ENCODE results near the gene SYNC. TPM values are rescaled to one million over a fixed set of nuclear protein-coding genes. Genes with fewer than 3 reads are reported as not detected.

The SYNC gene
- not detected for total RNA-seq

DNA sequence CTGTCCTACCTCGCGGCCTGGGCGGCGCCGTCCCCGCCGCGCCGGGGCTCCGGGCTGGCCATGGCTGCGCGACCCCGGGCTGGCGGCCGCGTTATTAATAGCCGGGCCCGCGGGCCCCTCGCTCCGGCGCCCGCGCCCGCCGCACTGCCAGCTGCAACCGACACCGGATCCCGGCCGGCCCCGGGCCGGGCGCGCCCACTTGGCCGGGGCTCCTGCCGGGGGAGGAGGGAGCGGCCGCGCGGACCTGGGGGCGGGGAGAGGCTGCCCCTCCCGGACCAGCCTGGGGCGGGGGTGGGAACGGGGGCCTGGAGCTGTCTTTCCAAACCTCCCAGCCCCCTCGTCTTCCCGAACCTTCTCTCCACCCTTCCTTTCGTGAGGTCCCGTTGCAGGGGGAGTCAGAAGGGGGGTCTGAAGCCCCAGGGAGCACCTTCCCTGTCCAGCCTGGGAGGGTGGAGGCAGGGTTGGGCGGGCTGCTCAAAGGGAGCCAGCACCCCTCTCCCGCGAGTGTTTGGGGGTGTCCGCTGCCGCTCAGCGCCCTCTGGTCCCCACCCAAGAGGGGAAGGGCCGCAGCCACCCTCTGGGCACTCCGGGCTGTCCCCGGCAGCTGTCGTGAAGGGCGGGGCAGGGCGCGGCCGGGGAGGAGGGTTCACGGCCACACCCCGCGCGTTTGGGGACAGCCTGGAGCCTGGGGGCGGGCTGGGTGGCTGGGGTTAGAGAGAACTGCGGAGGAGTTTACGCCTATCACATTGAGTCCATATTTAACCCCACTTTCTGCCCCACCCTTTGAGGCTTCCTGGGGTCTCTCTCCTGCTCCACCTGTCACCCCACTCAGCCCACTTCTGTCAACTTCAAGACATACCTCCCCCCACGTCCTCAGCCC, at the start of gene SYNC:
Gene SYNC (minus strand): TSS at position 172 of the 880 bp plus-strand sequence. CDS start 110 bp downstream, at position 62.
- DNase-seq (ENCODE audit: low spot score) (no peak), ATAC-seq (peak; percentile 61 to 64)
- Mint-ChIP-seq H3K4me1 (ENCODE audit: low read depth in 2 of 2) (peaks cover 7 to 9% of the 10 kb centered on the region in 2 donors), H3K4me3 (peak within 1 kb of the TSS; percentile 52), H3K36me3 (no peaks in the 10 kb centered on the region), H3K9me3 (no peaks in the 10 kb centered on the region), H3K27me3 (peaks cover 23 to 24% of the 10 kb centered on the region in 2 donors), H3K27ac (no peak within 1 kb of the TSS)

DNA sequence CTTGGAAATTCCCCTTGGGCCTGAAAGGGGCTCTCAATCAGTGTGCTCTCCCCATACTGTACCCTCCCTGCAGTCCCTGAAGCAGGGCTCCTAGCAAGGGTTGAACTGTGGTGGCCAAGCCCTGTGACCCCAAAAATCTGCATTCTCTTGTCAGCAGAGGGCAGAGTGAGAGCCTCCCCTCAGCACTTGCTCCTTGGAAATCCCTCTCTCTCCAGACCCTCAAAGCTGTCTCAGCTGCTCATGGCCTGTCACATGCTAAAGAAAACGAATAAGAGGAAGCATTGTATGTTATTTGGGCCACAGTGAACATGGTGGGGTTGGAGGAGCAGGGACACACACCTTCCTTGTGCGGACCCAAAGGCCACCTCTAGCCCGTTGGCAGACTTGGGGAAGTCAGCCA, 47.2 kb upstream of the SYNC start:
- Mint-ChIP-seq H3K27me3 (peaks cover 9 to 14% of the 10 kb centered on the region in 2 donors), H3K27ac (no peak overlapping the region), H3K36me3 (no peaks in the 10 kb centered on the region), H3K4me3 (no peak overlapping the region), H3K9me3 (no peaks in the 10 kb centered on the region), H3K4me1 (ENCODE audit: low read depth in 2 of 2) (peaks cover 10 to 13% of the 10 kb centered on the region in 2 donors)
- ATAC-seq (no peak), DNase-seq (ENCODE audit: low spot score) (no peak)

DNA sequence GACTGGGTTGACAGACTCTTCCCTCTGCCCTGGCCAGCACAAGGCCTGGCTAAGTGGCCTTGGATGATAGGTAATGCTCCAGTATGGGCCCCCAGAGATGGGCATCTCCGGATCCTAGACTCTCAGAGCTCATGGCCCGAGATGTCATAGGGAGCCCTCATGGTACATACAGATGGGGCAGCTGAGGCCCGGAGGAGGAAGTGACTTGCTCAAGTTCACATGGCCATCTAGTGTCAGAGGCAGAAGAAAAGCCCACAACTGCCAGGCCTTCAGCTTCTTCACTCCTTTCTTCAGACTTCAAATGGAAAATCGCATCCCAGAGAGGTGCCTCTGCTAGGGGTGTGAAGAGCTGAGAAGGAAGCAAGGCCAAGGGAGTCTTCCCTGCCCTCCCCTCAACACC, 46.8 kb upstream of the SYNC start:
- DNase-seq (ENCODE audit: low spot score) (no peak), ATAC-seq (no peak)
- Mint-ChIP-seq H3K9me3 (no peaks in the 10 kb centered on the region), H3K4me1 (ENCODE audit: low read depth in 2 of 2) (peaks cover 7 to 10% of the 10 kb centered on the region in 2 donors), H3K27ac (no peak overlapping the region), H3K27me3 (peaks cover 9 to 14% of the 10 kb centered on the region in 2 donors), H3K4me3 (no peak overlapping the region), H3K36me3 (no peaks in the 10 kb centered on the region)

DNA sequence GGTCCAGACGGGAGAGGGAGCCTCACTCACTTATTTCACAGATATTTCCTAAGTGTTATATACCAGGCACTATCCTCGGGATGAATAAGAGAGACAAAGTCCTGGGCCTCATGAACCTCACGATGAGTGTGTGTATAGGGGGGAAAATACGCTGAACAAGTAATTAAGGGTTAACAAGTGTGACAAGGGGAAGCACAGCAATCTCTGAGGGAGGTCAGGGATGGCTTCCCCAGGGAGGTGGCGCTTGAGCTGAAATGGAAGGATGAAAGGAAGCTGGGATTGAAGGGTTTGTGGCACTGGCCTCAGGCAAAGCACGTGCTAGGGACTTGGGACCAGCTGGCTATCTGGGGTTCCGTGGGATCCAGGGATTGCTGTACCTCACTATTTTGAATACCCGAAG, 46.4 kb upstream of the SYNC start:
- no peaks in the 10 kb centered on the region for H3K36me3 Mint-ChIP-seq
- H3K27me3 Mint-ChIP-seq, result peaks cover 9 to 14% of the 10 kb centered on the region in 2 donors
- H3K4me3 Mint-ChIP-seq, result no peak overlapping the region
- H3K9me3 Mint-ChIP-seq, result no peaks in the 10 kb centered on the region
- no peak for DNase-seq (ENCODE audit: low spot score)
- peaks cover 4 to 7% of the 10 kb centered on the region in 2 donors for H3K4me1 Mint-ChIP-seq (ENCODE audit: low read depth in 2 of 2)
- H3K27ac Mint-ChIP-seq, result no peak overlapping the region
- no peak for ATAC-seq

DNA sequence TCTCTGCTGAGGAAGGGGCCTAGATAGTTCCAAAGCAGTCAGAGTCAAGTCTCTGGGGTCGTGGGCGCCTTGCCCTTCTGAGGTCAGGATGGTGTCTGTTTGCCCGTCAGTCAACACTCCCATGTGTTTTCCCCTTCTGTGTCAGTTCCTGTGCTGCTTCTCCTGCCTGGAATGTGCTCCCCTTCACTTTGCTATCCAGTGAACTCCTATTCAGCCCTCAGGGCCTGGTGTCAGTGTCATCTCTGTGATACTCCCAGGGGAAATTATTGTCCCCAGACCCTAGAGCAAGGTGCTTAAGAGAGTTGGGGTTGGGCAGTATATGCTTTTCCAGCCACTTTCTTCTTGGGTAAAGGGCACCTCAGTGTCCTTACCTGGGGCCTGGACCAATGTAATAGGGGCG, 45.8 kb upstream of the SYNC start:
- ATAC-seq (no peak), DNase-seq (ENCODE audit: low spot score) (no peak)
- Mint-ChIP-seq H3K27me3 (peaks cover 9 to 14% of the 10 kb centered on the region in 2 donors), H3K4me3 (no peak overlapping the region), H3K9me3 (no peaks in the 10 kb centered on the region), H3K36me3 (no peaks in the 10 kb centered on the region), H3K27ac (no peak overlapping the region), H3K4me1 (ENCODE audit: low read depth in 2 of 2) (peaks cover 4 to 7% of the 10 kb centered on the region in 2 donors)

DNA sequence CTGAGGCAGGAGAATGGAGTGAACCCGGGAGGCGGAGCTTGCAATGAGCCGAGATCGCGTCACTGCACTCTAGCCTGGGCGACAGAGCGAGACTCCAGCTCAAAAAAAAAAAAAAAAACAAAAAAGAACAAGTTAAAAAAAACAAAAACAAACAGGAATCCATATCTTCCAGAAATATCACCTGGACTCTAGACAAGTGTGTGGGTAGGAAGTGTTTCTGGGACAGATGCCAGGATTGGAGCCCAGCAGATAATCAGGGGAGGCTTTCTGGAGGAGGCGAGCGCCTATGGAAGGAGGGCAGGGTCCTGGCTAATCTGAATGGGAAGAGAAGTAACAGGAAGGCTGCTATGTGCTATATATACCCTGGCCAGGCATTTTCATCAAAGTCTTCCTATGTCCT, 43.6 kb upstream of the SYNC start:
- Mint-ChIP-seq H3K27ac (no peak overlapping the region), H3K9me3 (no peaks in the 10 kb centered on the region), H3K4me1 (ENCODE audit: low read depth in 2 of 2) (peaks cover 0 to under 1% of the 10 kb centered on the region in 2 donors), H3K27me3 (peaks cover 1 to 2% of the 10 kb centered on the region in 2 donors), H3K36me3 (no peaks in the 10 kb centered on the region), H3K4me3 (no peak overlapping the region)
- no peak for ATAC-seq
- no peak for DNase-seq (ENCODE audit: low spot score)

DNA sequence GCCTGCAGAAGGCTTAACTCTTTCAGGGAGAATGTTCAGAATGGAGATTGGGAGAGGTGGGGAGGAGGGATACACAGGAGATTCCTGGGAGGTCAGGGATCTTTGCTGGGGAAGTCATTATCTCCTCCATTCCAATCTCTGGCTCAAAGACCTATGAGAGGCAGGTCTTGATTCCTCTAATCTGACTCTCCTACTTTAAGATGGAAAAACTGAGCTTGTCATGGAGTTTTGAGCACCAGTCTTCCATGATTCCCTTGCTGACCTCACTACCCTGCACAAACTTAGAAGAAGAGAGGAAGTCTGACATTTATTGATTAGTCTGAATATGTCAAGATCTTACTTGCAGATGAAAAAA, 41.5 kb upstream of the SYNC start:
- DNase-seq (ENCODE audit: low spot score), result no peak
- Mint-ChIP-seq H3K4me1 (ENCODE audit: low read depth in 2 of 2) (no peaks in the 10 kb centered on the region), H3K4me3 (no peak overlapping the region), H3K27me3 (no peaks in the 10 kb centered on the region), H3K36me3 (no peaks in the 10 kb centered on the region), H3K27ac (no peak overlapping the region), H3K9me3 (no peaks in the 10 kb centered on the region)
- ATAC-seq, result no peak

DNA sequence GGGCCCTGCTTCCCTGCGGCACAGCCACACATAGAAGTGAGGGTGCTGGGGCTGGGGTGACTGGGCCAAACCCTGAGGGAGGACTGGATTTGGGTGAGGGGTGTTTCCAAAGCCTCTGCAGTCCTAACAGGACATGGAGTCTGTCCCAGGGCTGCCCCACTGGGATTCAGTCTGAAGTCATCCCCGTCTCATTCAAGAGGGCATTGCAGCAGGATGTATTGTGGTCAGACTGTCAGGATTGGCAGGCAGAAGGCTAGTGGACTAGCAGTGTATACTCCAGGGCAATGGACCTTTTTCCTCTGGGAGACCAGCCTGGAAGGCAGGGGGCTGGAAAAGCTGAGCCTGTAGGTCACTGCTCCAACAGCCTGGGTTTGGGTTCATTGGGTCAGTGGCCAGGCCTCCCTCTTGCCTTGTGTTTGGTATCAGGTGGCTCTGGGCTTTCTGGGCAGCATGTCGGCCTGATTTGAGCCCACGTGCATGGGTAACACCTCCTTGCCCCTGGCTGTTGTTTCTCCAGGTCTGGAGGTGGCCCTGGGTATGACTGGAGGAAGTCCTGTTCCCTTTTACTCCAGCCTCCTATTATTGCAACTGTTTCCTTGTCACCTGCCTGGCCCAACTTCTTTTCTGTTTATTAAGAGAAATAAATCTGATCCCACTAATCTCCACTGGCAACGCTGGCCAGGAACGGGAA, 41.0 kb upstream of the SYNC start:
- no peak for DNase-seq (ENCODE audit: low spot score)
- Mint-ChIP-seq H3K4me3 (no peak overlapping the region), H3K36me3 (no peaks in the 10 kb centered on the region), H3K27ac (no peak overlapping the region), H3K27me3 (no peaks in the 10 kb centered on the region), H3K4me1 (ENCODE audit: low read depth in 2 of 2) (no peaks in the 10 kb centered on the region), H3K9me3 (no peaks in the 10 kb centered on the region)
- no peak for ATAC-seq

DNA sequence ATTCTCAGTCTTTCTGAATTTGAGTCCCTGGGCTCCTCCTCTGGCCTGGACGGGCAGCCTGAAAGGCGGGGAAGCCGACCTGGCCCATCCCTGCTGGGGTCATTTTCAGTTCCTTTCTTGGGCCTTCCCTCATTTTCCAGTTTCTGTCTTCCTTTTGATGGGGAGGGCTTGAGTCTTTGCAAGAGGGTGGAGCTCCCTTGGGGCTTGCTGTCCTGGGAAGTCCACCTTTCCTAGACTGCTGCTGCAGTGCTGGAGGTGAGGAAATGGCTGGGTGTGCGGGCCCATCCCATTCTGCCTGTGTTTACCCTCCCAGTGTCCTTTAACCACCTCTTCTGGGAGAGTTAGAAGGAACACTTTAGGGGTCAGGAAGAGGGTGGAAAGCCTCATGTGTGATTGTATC, 40.4 kb upstream of the SYNC start:
- Mint-ChIP-seq H3K9me3 (no peaks in the 10 kb centered on the region), H3K27ac (no peak overlapping the region), H3K36me3 (no peaks in the 10 kb centered on the region), H3K4me1 (ENCODE audit: low read depth in 2 of 2) (no peaks in the 10 kb centered on the region), H3K4me3 (peak overlapping the region; percentile 52), H3K27me3 (no peaks in the 10 kb centered on the region)
- ATAC-seq (no peak), DNase-seq (ENCODE audit: low spot score) (no peak)

DNA sequence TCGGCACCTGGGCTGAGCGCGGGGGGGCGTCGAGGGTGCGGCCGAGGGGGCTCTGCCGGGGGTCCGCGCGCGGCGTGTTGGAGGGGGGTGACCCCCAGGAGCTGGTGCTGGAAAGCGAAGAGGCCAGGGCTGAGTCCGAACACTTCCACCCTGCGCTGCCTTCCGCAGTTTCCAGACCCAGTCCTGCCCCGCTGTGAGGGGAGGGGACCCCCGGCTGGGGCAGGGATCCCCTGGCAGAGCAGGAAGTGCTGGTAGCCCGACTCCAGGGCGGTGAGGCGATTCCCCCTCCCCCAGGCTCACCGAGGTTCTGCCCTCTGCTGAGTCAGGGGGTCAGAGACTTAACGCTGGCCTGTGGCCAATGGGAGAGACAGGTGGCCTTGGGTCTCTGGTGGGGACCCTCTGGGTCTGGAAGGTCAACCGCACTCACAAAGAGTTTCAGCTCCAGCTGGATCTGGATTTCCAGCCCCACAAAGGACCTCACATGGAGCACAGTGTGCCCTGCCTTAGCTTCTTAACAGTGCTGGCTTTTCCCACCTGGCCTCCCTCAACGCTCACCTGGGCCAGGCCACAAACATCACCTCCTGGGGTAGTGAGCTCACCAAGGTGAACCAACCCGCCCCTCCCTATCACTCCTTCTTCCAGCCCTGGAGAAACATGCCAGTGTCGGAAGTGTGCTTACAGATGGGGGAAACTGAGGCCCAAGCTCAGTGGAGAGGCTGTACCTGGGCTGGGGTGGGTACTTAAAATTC, 39.8 kb upstream of the SYNC start:
- no peak for ATAC-seq
- Mint-ChIP-seq H3K27me3 (no peaks in the 10 kb centered on the region), H3K36me3 (no peaks in the 10 kb centered on the region), H3K4me3 (peak overlapping the region; percentile 52), H3K27ac (no peak overlapping the region), H3K9me3 (no peaks in the 10 kb centered on the region), H3K4me1 (ENCODE audit: low read depth in 2 of 2) (no peaks in the 10 kb centered on the region)
- no peak for DNase-seq (ENCODE audit: low spot score)

DNA sequence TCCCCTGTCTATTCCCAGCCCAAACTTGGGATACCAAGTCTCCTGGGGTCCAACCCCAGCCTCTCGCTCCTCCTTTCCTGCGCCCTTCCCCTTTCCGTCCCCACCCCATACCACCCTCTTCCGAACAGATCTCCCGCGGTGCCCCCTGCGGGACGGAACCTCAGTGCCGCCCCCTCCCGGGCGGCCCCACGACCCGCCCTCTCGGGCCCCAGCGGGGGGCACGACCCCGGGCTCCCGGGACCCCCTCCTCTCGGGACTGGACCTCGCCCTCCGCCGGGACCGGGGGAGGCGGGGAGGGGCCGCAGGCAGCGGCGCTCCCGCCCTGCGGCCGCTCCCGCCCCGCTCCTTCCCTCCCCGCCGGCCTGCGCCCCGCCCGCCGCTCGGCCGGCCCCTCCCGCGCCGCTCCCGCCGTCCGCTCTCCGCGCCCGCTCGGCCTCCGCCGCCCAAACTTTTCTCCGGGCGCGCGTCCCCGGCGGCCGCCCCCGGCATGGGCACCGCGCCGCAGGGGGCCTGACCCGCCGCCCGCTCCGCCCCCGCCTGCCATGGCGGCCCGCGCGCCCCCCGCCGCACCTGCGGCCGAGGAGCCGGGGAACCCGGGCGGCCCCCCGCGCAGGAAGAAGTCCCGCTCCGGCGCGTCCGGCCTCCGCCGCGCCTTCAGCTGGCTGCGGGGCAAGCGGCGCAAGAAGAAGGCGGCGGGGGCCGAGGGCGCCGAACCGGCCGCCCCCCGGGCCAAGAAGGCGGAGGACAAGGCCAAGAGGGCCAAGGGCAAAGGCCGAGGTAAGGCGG, 39.0 kb upstream of the SYNC start:
- Mint-ChIP-seq H3K27me3 (no peaks in the 10 kb centered on the region), H3K9me3 (no peaks in the 10 kb centered on the region), H3K4me1 (ENCODE audit: low read depth in 2 of 2) (no peaks in the 10 kb centered on the region), H3K36me3 (no peaks in the 10 kb centered on the region), H3K27ac (no peak overlapping the region), H3K4me3 (peak overlapping the region; percentile 68)
- ATAC-seq, result peak; percentile 55 to 76
- DNase-seq (ENCODE audit: low spot score), result no peak

DNA sequence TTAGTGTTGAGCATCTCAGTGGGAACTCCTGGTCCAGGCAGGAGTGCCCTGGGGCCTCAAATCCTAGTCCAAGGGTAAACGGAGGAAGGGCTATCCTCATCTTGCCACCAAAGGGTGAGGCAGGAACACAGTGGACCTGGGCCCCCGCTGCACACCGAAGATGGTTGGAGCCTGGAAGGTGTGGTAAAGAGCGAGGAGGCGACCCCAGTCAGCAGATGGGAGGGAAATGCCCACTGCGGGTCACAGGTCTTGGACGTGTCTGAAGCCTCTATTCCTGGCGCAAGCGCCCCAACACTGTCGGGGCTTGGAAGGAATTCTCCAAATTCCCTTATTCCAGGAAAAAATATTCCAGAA, 38.5 kb upstream of the SYNC start:
- H3K4me3 Mint-ChIP-seq, result peak overlapping the region; percentile 68
- no peaks in the 10 kb centered on the region for H3K27me3 Mint-ChIP-seq
- ATAC-seq (no peak), DNase-seq (ENCODE audit: low spot score) (no peak)
- H3K36me3 Mint-ChIP-seq, result no peaks in the 10 kb centered on the region
- H3K4me1 Mint-ChIP-seq (ENCODE audit: low read depth in 2 of 2), result no peaks in the 10 kb centered on the region
- no peak overlapping the region for H3K27ac Mint-ChIP-seq
- H3K9me3 Mint-ChIP-seq, result no peaks in the 10 kb centered on the region

All from natural killer cell treated with Interleukin-12 subunit alpha and Interleukin-12 subunit beta and Interleukin-15 and Interleukin-18, amount 100 ng/mL, for 72 hours (primary cell).